ENCODE measurements around the gene NT5M.
A peak's percentile ranks its signal among the peaks of the same experiment; 100 is the strongest.

NT5M gene

GRCh38 chr17:17387498-17388362, 84.6 kb downstream of the NT5M start:
- TF ChIP-seq, protein P1, sequence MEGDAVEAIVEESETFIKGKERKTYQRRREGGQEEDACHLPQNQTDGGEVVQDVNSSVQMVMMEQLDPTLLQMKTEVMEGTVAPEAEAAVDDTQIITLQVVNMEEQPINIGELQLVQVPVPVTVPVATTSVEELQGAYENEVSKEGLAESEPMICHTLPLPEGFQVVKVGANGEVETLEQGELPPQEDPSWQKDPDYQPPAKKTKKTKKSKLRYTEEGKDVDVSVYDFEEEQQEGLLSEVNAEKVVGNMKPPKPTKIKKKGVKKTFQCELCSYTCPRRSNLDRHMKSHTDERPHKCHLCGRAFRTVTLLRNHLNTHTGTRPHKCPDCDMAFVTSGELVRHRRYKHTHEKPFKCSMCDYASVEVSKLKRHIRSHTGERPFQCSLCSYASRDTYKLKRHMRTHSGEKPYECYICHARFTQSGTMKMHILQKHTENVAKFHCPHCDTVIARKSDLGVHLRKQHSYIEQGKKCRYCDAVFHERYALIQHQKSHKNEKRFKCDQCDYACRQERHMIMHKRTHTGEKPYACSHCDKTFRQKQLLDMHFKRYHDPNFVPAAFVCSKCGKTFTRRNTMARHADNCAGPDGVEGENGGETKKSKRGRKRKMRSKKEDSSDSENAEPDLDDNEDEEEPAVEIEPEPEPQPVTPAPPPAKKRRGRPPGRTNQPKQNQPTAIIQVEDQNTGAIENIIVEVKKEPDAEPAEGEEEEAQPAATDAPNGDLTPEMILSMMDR (IDR thresholded peaks at IDR 0.05; ENCODE audit: low read depth, low read length, missing control alignments), result peak; percentile 71
- no peak for DNase-seq (ENCODE audit: low read depth)
- no peak overlapping the region for H3K4me3 ChIP-seq (ENCODE audit: low read depth, low read length)

GRCh38 chr17:17388657-17389496, 85.7 kb downstream of the NT5M start:
- TF ChIP-seq, protein P1 (IDR thresholded peaks at IDR 0.05; ENCODE audit: low read depth, low read length, missing control alignments), result no peak
- no peak for DNase-seq (ENCODE audit: low read depth)
- no peak overlapping the region for H3K4me3 ChIP-seq (ENCODE audit: low read depth, low read length)

- TF ChIP-seq, protein P1 (IDR thresholded peaks at IDR 0.05; ENCODE audit: low read depth, low read length, missing control alignments), result no peak
- peak; percentile 34 for DNase-seq (ENCODE audit: low read depth)
- H3K4me3 ChIP-seq (ENCODE audit: low read depth, low read length), result no peak overlapping the region
Observed at GRCh38 chr17:17391668-17392370, 88.6 kb downstream of the NT5M start.

DNA sequence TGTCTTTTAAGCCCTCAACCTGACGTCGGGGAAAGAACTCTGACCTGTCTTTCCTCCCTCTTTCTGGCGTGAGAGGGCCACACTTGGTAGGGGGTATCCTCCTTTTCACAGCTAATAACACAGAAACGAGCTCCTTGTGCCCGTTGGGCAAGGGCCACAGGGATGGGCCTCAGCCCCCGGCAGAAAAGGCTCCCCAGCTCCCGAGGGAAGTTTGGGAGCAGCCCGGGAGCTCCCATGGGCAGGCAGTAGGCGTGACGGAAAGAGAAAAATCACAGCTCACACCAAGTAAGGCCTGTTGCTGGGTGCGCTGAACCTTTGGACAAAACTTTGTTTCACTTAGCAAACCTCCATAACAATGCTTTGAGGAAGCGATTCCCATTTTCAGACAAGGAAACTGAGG, 90.8 kb downstream of the NT5M start:
- TF ChIP-seq, protein P1 (IDR thresholded peaks at IDR 0.05; ENCODE audit: low read depth, low read length, missing control alignments), result no peak
- DNase-seq (ENCODE audit: low read depth), result no peak
- no peak overlapping the region for H3K4me3 ChIP-seq (ENCODE audit: low read depth, low read length)

GRCh38 chr17:17394494-17394893, 91.3 kb downstream of the NT5M start:
- TF ChIP-seq, protein P1 (IDR thresholded peaks at IDR 0.05; ENCODE audit: low read depth, low read length, missing control alignments), result no peak
- no peak for DNase-seq (ENCODE audit: low read depth)
- H3K4me3 ChIP-seq (ENCODE audit: low read depth, low read length), result no peak overlapping the region

DNA sequence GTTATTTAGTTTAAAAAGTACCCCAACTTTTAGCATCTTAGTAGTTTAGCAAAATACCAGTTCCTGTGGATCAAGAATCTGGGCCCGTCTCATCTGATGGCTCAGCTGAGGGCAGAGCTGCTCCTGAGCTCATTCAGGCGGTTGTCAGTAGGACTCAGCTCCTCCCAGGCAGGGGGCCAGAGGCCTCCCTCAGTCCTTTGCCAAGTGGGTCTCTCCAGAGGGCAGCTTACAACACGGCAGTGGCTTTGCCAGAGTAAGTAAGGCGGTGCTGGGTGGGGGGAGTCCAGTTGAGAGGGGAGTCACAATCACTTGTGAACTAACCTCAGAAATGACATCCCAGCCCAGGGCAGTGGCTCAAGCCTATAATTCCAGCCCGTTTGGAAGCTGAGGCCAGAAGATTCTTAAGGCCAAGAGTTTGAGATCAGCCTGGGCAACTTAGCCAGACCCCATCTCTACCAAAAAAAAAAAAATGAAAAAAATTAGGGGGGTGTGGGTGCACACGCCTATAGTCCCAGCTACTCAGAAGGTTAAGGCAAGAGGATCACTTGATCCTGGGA, 92.2 kb downstream of the NT5M start:
- TF ChIP-seq, protein P1 (IDR thresholded peaks at IDR 0.05; ENCODE audit: low read depth, low read length, missing control alignments), result no peak

More for the DNA sequence above, 92.2 kb downstream of the NT5M start:
- no peak overlapping the region for H3K4me3 ChIP-seq (ENCODE audit: low read depth, low read length)
- DNase-seq (ENCODE audit: low read depth), result no peak
